NOMO-1 treated with dmso at 0.1 percent for 144 hours (cell line): ENCODE data around the gene HSBP1L1.

Experiments
- DNase-seq: peaks from one replicate; lab custom pipeline; 2025; ENCODE audit not compliant: unreplicated experiment; lab: John Stamatoyannopoulos, UW

Gene HSBP1L1

DNA sequence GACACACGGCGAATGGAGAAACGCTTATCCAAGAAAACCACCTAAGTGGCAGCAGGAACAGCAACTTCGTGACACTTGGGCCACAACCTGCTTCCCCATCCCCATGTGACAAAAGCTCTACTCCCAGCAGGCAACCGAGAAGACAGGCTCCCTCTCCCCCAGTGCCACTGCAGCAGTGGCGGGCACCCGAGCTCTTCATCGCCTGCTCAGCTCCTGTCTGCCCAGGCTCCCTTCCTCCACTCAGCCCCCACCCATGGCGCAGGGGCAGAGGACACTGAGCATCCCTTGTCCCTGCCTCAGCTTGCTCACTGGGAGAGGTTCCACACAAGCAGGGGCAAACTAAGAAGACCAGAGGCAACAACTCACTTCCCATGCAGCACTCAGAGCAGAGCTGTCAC lies 35.9 kb upstream of the HSBP1L1 start:
- DNase-seq: no peak

DNA sequence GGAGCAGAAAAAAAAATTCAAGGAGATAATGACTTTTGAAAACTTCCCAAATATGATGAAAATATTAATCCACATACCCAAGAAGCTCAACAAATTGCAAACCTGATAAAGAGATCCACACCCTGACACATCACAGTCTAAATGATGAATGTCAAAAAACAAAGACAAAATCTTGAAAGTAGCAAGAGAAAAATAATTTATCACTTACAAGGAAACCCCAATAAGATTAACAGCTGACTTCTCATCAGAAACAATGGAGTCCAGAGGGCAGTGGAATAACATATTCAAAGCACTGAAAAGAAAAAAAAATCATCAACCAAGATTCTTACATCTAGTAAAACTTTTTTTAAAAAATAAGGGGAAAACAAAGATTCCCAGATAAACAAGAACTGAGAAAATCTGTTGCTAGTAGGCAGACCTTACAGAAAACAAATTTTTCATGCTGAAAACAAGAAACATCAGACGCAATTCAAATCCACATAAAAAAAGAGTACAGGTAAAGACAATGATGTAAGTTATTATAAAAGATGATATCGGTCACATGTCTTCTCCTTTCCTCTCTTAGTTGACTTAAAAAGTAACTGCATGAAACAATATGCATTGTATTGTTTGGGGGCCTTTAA lies 34.3 kb upstream of the HSBP1L1 start:
- no peak for DNase-seq

DNA sequence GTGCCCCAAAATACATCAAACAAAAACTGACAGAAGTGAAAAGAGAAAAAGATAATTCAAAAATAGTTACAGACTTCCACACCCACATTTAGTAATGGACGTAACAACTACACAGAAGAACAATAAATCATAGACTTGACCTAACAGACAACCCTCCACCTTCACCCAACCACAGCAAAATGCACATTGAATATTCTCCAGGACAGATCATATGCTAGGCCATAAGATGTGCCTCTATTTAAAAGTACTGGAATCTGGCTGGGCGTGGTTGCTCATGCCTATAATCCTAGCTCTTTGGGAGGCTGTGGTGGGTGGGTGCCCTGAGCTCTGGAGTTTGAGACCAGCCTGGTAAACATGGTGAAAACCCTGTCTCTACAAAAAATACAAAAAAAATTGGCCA lies 33.0 kb upstream of the HSBP1L1 start:
- no peak for DNase-seq

DNA sequence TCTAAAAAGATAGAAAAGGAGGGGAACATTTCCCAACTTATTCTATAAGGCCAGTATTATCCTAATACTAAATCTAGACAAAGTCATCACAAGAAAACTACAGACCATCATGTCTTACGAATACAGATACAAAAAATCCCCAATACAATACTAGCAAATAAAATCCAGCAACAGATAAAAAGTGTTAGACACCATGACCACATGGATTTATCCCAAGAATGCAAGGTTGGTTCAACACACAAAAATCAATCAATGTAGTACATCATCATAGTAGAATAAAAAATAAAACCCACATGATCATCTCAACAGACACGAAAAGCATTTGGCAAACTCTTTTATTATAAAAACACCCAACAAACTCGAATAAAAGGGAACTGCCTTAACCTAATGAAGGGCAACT lies 31.5 kb upstream of the HSBP1L1 start:
- DNase-seq: no peak

DNA sequence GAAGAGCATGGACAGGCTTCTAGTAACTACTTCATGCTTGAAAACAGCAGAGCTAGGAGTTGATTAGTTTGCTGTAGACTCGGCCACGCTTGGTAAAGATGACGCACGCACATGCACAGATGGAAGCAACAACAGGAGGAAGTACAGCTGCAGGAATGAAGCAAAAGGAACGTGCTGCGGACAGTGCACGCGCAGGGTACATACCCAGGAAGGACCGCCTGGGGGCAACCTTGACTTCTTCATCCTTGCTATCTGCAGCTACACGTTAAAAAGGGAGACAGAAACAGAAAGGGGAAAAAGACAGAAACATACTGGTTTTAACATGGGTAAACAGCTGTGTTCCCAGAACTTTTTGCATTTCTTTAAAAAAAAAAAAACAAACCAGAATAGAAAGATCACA lies 30.7 kb upstream of the HSBP1L1 start:
- DNase-seq: no peak

DNA sequence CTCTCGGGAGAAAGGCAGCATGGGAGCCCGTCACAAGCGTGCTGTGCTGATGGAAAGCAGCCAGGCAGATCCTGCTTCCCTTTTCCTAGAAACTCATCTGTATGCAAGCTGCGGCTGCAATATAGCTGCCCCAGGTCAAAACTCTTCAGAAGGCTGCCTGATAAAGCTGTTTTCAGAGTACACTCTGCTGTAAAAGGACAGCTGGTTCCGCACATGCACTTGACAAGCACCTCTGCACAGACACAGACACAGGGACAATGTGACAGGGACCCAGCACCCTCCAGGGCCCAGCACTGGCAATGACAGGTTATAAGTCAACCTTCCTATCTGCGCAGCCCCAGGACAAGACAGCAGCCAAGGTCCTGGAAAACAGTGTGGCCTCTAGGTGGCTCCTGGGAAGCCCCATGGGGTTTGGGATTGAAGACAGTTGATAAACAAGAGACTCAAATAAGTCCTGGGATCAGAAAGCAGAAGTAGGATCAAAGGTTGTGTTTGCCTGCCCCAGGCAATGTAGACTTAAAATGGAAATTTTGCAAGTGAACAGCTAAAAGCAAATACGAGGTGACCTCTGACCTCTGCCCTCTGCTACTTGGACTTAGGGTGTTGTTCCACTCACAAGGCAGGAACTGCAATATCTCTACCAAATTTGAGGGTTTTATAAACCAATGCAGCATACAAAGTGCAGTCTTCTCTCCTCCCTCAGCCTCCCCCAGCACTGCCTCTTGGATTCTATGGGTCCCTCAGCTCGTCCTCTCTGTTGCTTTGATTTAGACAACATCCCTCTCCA lies 29.9 kb upstream of the HSBP1L1 start:
- DNase-seq: no peak

DNA sequence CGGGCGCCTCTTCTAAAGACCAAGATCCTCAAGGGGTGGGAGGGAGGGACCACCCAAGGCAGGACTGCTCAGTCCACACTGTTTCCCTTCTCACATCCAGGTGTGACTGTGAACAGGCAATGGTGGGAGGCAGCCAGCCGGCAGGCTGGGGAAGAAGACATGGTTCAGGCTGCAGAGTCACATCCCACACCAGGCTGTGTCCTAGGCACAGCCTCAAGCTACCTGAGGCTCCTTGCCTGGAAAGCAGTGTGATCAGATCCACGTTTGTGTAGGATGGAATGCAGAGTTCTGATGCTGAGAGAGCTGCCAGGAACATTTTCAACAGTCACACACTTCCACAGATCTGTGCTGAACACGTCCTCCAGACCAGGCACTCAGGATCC lies 29.4 kb upstream of the HSBP1L1 start:
- no peak for DNase-seq

DNA sequence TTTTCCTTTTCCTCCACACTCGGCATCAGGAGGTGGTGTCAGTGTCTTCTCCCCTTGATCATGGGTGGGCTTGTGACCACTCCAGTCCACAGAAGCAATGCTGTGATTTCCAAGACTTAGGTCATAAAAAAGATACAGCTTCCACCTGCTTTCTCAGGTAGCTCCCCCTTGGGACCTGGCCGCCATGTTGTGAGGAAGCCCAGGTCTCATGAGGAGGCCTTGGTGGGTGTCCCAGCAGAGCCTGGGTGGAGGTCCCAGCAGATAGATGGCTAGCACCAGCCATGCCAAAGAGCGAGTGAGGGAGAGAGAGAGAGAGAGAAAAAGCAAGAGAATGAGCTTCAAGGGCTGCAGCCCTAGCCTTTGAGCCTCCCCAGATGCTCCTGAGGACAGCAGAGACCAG lies 28.9 kb upstream of the HSBP1L1 start:
- no peak for DNase-seq

DNA sequence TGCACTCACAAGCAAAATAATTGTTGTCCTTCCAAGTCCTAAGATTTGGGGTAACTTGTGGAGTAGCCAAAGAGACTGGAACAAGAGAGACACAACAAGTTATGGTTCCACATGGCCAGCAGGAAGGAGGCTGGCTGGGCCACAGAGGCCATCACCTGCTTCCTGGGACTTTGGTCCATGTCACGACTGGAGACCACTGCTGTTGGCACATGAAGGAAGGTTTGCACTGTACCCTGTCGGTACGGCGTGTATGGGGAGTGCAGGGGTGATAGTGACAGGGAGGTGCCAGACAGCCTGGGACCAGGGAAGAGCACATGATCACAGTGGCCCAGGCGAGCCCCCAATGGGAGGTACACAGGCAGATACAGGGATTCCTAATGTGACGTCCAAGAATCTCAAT lies 28.5 kb upstream of the HSBP1L1 start:
- no peak for DNase-seq

DNA sequence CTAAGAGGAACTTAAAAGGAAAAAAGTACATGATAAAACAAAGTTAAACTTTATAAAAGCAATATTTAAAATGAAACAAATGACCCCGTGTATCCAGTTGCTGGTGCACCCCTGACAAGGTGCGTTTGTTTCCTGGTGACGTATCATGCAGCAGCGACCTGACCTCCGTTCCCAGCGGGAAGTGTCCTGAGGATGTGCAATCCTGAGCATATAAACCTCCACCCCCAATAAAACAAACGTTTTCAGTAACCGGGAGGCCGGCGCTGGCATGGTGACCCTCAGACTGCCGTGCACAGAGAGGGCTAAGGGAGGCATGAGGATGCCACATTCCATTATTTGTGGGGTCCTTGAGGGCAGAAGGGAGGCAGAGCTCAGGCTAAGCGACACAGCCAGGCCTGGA lies 27.8 kb upstream of the HSBP1L1 start:
- DNase-seq: no peak

DNA sequence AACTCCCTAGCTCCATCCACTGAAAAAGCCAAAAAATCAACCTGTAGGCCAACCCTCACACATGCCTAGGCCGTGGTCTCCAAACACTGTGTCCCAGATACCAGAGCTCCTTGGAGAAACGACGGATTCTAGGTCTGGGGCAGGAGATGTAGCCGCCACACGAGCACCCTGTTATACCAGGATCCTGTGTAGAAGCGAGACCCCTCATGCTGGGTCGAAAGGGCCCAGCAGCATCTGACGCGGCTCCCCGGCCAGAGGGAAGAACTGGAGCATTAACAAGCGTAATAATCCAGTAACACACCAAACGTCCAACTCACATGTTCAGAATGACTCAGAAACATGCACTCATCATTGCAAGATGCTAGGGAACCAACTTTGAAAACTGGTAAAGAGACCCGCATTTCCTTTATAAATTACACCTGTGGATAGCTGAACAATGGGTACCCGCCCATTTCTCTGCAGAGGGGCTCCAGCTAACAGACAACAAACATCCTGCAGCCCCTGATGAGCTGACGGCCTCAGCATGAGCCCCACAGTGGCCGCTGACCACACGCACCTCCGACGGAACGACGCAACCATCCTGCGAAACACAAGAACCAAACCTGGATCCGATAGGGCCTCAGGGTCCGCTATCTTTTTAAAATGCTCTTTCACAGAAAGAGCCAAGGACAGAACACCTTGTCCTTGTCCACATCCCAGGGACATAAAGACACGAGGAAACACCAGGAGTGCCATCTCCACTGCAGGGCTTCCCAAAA lies 27.2 kb upstream of the HSBP1L1 start:
- DNase-seq: no peak

DNA sequence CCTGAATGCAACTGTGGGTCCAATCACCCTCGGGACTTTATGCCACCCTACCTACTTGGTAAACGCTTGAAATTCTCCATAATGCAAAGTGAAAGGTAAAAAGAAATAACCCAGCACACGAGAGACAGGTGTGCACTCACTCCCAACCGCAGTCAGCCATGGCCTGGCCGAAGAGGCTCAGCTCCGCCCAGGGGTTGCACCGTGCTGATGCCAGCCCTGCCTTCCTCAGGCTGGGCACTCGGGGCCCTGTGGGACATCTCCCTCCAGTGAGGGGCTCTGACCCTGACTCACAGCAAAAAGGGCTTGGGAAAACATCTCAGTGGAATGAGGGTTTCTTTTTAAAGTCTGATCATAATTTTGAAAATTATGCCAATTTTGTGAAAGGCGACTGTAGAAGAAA lies 26.2 kb upstream of the HSBP1L1 start:
- no peak for DNase-seq

DNA sequence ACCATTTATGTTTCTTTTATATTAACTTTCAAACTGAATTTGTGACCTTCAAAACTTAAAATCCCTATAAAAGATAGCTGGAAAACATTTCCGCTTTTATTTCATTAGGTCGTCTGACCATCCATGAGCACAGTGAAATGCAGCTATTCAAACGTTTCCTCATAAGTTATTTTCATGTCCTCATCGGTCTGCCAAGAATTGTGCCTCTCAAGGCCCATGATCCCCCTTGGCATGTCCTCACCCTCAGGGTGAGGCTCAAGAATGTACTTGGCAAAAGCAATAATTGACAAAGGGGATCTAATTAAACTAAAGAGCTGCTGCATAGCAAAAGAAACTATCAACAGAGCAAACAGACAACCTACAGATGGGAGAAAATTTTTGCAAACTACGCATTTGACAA lies 25.3 kb upstream of the HSBP1L1 start:
- no peak for DNase-seq

DNA sequence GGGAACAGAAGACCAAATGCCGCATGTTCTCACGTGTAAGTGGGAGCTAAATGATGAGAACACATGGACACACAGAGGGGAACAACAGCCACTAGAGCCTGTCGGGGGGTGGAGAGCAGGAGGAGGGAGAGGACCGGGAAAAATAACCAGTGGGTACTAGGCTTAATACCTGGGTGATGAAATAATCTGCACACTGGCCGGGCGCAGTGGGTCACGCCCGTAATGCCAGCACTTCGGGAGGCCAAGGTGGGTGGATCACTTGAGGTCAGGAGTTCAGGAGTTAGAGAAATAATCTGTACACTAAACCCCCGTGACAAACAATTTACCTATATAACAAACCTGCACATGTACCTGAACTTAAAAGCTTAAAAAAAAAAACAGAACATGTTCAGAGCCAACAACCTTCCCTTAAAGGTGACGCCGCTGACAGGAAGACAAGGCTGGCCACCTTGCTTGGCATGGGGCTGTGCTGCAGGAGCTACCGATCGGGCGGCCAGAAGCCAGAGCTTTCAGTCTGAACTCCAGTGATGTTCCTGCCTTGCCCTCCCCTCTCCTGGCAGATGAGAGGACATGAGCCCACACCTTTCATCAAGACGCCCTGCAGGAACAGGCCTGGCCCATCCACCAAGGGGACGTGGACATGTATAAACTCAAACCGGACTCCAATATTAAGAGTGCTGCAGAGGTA lies 24.2 kb upstream of the HSBP1L1 start:
- DNase-seq: no peak

DNA sequence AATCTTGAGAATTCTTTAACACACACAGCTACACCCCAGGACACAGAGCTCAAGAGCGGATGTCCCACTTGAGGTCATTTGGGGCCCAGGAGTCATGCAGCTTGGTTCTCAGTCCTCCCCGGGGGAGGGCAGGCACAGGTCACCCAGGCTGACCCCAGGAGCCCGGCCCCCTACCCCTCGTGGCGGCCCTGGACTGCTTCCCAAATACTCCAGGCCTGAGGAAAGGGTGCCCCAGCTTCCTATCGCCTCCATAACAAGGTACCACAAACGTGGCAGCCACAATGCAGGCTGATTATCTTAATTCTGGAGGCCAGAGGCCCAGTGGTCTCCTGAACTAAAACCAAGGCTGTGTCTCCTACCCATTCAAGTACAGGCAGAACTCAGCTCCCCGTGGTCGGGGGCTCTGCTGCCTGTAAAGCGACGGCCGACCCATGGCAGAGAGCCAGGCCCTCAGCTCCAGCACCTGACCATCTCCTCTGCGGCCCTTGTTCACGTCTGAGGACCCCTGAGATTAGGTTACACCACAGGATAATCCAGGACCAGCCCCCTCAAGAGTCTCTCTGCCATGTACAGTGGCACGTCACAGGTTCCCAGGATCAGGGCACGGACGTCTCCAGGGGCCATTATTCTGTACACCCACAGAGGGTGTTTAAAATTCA lies 23.5 kb upstream of the HSBP1L1 start:
- no peak for DNase-seq

DNA sequence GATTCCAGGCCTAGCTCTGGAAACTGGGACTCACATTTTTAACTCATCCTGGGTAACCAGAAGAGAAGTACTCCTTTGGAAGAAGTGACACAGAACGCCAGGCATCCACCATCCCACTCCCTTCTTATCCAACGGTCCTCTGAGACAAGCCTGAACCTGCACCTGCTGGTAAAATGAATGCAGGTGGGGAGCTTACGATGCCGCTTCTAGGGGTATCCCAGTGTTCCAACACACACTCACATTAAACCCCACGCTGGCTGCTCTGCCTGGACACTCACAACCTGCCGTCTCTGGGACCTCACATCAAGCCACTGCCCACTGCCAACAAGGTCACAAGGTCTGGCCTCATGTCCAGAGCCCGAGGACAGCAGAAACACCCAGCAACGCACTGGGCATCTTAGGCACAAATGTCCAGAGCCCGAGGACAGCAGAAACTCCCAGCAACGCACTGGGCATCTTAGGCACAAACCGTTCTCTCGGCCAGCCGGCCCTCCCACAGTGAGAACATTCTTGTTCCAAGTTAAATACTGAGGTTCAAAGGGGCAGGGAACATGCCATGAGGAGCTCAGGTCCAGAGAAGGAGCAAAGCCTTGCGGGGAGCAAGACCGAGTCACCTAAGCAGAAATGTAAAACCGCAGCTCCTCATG lies 22.8 kb upstream of the HSBP1L1 start:
- DNase-seq: no peak

DNA sequence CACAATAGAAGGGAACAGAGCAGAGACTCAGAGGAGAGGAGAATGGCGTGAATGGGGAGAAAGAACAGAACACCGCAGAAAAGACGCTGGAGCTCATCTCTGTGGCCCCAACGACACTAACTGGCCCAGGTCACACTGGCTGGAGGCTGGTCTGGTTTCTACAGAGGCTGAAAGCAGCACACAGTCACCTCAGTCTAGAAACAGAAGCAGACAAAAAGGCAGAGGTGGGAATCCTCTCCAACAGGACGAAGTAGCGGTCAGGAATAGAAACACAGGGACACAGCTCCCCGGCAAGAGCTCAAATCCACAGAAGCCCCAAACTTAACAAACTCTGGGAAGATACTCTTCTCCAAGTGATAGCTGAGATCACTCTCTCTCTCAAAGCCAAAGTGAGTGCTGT lies 22.2 kb upstream of the HSBP1L1 start:
- no peak for DNase-seq

DNA sequence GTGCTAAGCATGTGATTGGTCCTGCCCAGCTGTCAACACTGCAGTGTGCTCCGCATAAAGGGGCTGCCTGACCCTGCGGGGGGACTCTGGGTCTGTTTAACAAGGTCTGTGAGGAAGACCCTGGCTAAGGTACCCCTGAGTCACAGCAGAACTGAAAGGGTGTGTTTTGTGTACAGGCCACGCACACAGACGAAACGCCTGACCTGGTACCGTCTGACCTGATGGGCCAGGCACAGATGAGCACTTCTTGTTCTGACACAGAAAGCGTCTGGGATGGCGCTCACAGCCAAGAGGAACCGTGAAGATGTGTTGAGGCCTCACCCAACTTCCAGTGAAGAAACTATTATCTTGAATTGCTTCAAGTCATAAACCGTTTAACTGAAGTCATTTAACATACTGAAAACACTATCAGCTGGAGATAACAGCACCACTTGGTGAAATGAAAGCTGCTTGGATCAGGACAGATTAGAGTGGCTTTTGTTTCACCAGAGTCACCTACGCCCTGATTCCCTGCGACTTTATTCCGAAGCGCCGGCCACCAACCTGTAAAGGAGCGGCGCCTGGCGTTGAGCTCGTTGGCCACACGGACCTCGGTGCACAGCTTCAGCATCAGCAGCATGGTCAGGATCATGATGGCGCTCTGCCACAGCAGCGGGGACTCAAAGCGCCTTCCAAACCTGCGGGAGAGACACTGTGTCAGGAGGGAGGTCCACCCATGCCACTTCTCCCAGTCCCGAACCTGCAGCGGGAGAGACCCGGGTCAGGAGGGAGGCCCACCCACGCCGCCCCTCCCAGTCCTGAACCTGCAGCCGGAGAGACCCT lies 21.4 kb upstream of the HSBP1L1 start:
- no peak for DNase-seq

DNA sequence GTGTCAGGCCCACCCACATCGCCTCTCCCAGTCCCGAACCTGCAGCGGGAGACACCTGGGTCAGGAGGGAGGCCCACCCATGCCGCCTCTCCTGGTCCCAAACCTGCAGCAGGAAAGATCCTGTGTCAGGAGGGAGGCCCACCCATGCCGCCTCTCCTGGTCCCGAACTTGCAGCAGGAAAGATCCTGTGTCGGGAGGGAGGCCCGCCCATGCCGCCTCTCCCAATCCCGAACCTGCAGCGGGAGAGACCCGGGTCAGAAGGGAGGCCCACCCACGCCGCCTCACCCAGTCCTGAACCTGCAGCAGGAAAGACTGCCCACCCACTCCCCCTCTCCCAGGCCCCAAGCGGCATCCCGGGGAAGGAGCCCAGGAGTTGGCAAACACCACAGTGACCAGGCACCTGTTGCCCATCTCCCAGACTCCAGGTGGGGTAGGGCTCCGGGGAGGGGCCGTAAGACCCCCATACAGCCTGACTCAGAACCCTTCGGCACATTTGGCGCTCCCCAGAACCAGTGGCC lies 20.8 kb upstream of the HSBP1L1 start:
- no peak for DNase-seq
